Keratinocyte (primary cell): Measurements from ENCODE around the gene FRAS1. TPM values are rescaled to one million over a fixed set of nuclear protein-coding genes. Genes with fewer than 3 reads are reported as not detected.

Experiments
- DNase-seq: peaks from one replicate; pipeline ENCODE4 v3.0.0-alpha.2; 2011; ENCODE audit warnings: low read depth, missing footprints, low spot score
- FAIRE-seq: peaks from 2 replicates; lab custom pipeline; 2011; peaks lifted over from hg19 to GRCh38; lab: Jason Lieb, UNC
- H2AFZ ChIP-seq: 2 replicates; pipeline ENCODE4 v1.6.0; 2012; ENCODE audit warnings: low read length, control low read depth, inconsistent platforms; ENCODE audit not compliant: control insufficient read depth
- H3K27ac ChIP-seq: 2 replicates; pipeline ENCODE4 v1.5.1; 2011; ENCODE audit warnings: low read length; ENCODE audit not compliant: control insufficient read depth, insufficient read depth
- H3K27me3 ChIP-seq: 3 replicates; pipeline ENCODE4 v1.6.0; 2011; ENCODE audit warnings: low read length; ENCODE audit not compliant: control insufficient read depth, insufficient read depth; ENCODE audit errors: extremely low read depth
- H3K36me3 ChIP-seq, 2 experiments: 2 replicates in 1 of 2; 3 replicates in 1 of 2; pipeline ENCODE4 v1.5.1; 2011; ENCODE audit warnings: low read length in 2 of 2, mild to moderate bottlenecking in 1 of 2; ENCODE audit not compliant: control insufficient read depth in 2 of 2, insufficient read depth in 2 of 2; ENCODE audit errors: extremely low read depth in 1 of 2
- H3K4me1 ChIP-seq: 3 replicates; pipeline ENCODE4 v1.5.1; 2011; ENCODE audit warnings: low read length; ENCODE audit not compliant: control insufficient read depth, insufficient read depth; ENCODE audit errors: extremely low read depth
- H3K4me2 ChIP-seq: 3 replicates; pipeline ENCODE4 v1.6.0; 2011; ENCODE audit warnings: low read depth, low read length; ENCODE audit not compliant: control insufficient read depth, insufficient read depth; ENCODE audit errors: extremely low read depth
- H3K4me3 ChIP-seq, 3 experiments: fragments of 200-600 bp in 1 of 3; sonication (generic) in 1 of 3; 2 replicates in 2 of 3; 3 replicates in 1 of 3; pipeline ENCODE4 v1.5.1; 2011 to 2016; ENCODE audit warnings: low read length in 3 of 3, mild to moderate bottlenecking in 3 of 3, control low read depth in 2 of 3, inconsistent platforms in 1 of 3, low read depth in 1 of 3, mixed read lengths in 1 of 3, mixed run types in 1 of 3, moderate library complexity in 1 of 3; ENCODE audit not compliant: control insufficient read depth in 2 of 3, insufficient read depth in 2 of 3; ENCODE audit errors: extremely low read depth in 1 of 3
- H3K79me2 ChIP-seq: 2 replicates; pipeline ENCODE4 v1.6.0; 2012; ENCODE audit warnings: low read length; ENCODE audit not compliant: control insufficient read depth, insufficient read depth
- H3K9ac ChIP-seq: 3 replicates; pipeline ENCODE4 v1.6.0; 2011; ENCODE audit warnings: low read length; ENCODE audit not compliant: control insufficient read depth, insufficient read depth; ENCODE audit errors: extremely low read depth
- H3K9me1 ChIP-seq: 3 replicates; pipeline ENCODE4 v1.6.0; 2011; ENCODE audit warnings: low read length; ENCODE audit not compliant: control insufficient read depth, insufficient read depth; ENCODE audit errors: extremely low read depth
- H3K9me3 ChIP-seq: 2 replicates; pipeline ENCODE4 v1.5.1; 2012; ENCODE audit warnings: low read depth, low read length; ENCODE audit not compliant: control insufficient read depth
- H4K20me1 ChIP-seq: 3 replicates; pipeline ENCODE4 v1.6.0; 2011; ENCODE audit warnings: low read length; ENCODE audit not compliant: control insufficient read depth, insufficient read depth; ENCODE audit errors: extremely low read depth
- EZH2 ChIP-seq: IDR thresholded peaks from one replicate; pipeline ENCODE4 v1.6.1; 2012; ENCODE audit warnings: inconsistent platforms, mild to moderate bottlenecking, low read length, moderate library complexity
- dilution Hi-C: fragments of 300-500 bp; cut with MboI; formaldehyde crosslinking; loops from one replicate; pipeline ENCODE4 v1.7.0; 2020; ENCODE audit warnings: low sequenced_read_pairs; ENCODE audit not compliant: extremely low pct_ligation_motif_present
- polyA plus RNA-seq, 5 experiments: library from polyadenylated mRNA; depleted of rRNA in 3 of 5; stranded (reverse) in 3 of 5; stranded (forward) in 1 of 5; unstranded in 1 of 5; fragments of >200 nt; gene quantifications; 1 replicate in 1 of 5; 2 replicates in 3 of 5; 3 replicates in 1 of 5; pipeline versions ENCODE4 v1.2.1 to v1.2.3, GENCODE V29; 2011 to 2012; ENCODE audit warnings: missing spikeins in 2 of 5, low read depth in 1 of 5, low replicate concordance in 1 of 5
- TF ChIP-seq, protein P1 (sequence below), 3 experiments: IDR thresholded peaks in 1 of 3; conservative IDR thresholded peaks in 1 of 3; optimal IDR thresholded peaks in 1 of 3; 2 replicates in 2 of 3; 3 replicates in 1 of 3; pipeline versions ENCODE3 to v1.5.1; 2011; ENCODE audit warnings: low read length in 3 of 3, mild to moderate bottlenecking in 3 of 3, moderate library complexity in 2 of 3, control low read depth in 1 of 3, inconsistent platforms in 1 of 3; ENCODE audit not compliant: insufficient read depth in 2 of 3; ENCODE audit errors: extremely low read depth in 1 of 3

FRAS1 gene
- polyA plus RNA-seq, 1 donor (not counting 4 experiments of a cell fraction or from before 2014, with no cell fraction given): 3.5 TPM

DNA sequence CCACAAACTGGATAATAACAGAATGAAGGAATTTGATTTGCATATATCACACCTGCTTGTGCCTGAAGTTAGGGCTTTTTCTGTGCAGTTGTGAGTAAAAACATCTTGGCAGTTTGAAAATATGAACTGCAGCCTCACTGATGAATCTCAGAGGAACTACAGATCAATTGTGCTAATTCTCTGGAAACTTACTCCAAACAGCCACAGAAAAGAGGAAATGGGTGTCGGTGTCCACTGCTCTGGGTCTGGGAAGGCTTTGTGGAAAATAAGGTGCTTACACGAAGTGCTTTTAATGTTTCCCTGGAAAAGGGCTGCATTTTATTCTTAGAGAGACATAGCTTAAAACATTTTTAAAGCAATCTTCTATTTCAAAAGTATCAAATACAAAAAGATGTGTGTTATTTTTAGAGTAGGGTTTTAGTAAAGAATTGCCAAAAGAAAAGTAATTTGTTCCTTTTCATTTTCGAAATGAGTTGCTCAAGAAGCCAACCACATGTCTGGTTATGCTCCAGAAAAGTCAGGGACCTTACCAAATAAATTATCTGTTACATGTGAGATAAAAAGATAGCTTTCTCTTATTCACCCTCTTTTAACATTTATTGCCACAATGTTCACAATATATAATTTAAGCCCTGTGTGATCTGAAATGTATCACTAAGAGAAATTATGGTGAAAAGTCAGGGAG is 240.1 kb downstream of the FRAS1 start:
- FAIRE-seq (no peak), DNase-seq (no peak)
- Histone ChIP-seq H3K4me2 (no peak overlapping the region), H3K36me3 (no peaks in the 10 kb centered on the region), H3K9me3 (no peaks in the 10 kb centered on the region), H4K20me1 (no peaks in the 10 kb centered on the region), H3K79me2 (no peaks in the 10 kb centered on the region), H3K27ac (no peak overlapping the region), H3K4me3 (no peak overlapping the region), H3K4me1 (peaks cover 17% of the 10 kb centered on the region), H3K9me1 (no peaks in the 10 kb centered on the region), H2AFZ (no peak overlapping the region), H3K9ac (no peak overlapping the region), H3K27me3 (no peaks in the 10 kb centered on the region)
- no peak for TF ChIP-seq EZH2
- TF ChIP-seq, protein P1, sequence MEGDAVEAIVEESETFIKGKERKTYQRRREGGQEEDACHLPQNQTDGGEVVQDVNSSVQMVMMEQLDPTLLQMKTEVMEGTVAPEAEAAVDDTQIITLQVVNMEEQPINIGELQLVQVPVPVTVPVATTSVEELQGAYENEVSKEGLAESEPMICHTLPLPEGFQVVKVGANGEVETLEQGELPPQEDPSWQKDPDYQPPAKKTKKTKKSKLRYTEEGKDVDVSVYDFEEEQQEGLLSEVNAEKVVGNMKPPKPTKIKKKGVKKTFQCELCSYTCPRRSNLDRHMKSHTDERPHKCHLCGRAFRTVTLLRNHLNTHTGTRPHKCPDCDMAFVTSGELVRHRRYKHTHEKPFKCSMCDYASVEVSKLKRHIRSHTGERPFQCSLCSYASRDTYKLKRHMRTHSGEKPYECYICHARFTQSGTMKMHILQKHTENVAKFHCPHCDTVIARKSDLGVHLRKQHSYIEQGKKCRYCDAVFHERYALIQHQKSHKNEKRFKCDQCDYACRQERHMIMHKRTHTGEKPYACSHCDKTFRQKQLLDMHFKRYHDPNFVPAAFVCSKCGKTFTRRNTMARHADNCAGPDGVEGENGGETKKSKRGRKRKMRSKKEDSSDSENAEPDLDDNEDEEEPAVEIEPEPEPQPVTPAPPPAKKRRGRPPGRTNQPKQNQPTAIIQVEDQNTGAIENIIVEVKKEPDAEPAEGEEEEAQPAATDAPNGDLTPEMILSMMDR (optimal IDR thresholded peaks at IDR 0.05 in 1 of 3, IDR thresholded peaks at IDR 0.05 in 1 of 3, conservative IDR thresholded peaks at IDR 0.05 in 1 of 3; ENCODE audit: extremely low read depth in 1 of 3, insufficient read depth in 2 of 3, low read length in 3 of 3): no peak
- dilution Hi-C loops: no loop called here

DNA sequence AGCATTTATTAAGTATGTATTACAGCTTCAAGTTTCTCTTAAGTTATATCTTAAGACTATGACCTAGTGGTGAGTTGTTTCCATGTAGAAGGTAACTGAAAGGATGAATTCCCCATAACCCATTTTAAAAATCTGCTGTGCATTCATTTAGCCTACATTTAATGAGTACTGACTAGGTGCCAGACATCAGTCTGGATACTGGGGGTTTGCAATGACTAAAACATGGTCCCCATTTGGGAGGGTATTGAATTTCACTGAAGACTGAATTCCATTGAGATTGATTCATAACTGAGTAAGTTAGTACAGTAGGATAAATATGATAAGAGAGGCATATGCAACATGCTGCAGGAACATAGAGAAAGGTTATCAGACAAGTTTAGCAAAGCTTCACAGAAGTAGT is 241.5 kb downstream of the FRAS1 start:
- no peaks in the 10 kb centered on the region for H3K36me3 ChIP-seq
- DNase-seq: no peak
- dilution Hi-C loops: no loop called here
- H3K4me3 ChIP-seq: no peak overlapping the region
- H3K4me1 ChIP-seq: peaks cover 12% of the 10 kb centered on the region
- TF ChIP-seq, protein P1 (optimal IDR thresholded peaks at IDR 0.05 in 1 of 3, IDR thresholded peaks at IDR 0.05 in 1 of 3, conservative IDR thresholded peaks at IDR 0.05 in 1 of 3; ENCODE audit: extremely low read depth in 1 of 3, insufficient read depth in 2 of 3, low read length in 3 of 3): no peak
- TF ChIP-seq EZH2: no peak
- no peak overlapping the region for H3K4me2 ChIP-seq
- peak; percentile 62 for FAIRE-seq
- H3K9me1 ChIP-seq: no peaks in the 10 kb centered on the region
- H3K79me2 ChIP-seq: no peaks in the 10 kb centered on the region
- no peaks in the 10 kb centered on the region for H4K20me1 ChIP-seq
- no peak overlapping the region for H3K9ac ChIP-seq
- no peak overlapping the region for H3K27ac ChIP-seq
- H3K9me3 ChIP-seq: no peaks in the 10 kb centered on the region
- no peak overlapping the region for H2AFZ ChIP-seq
- no peaks in the 10 kb centered on the region for H3K27me3 ChIP-seq
